SIG-M5 treated with dmso at 0.1 percent for 504 hours (cell line): ENCODE measurements around the gene LSS.

Experiments used
- DNase-seq: peaks from one replicate; lab custom pipeline; 2025; ENCODE audit not compliant: unreplicated experiment; lab: John Stamatoyannopoulos, UW

The LSS gene

GRCh38 chr21:46228345-46229051 lies at the start of gene LSS:
LSS (minus strand) TSS chr21:46228774; CDS start chr21:46228745, 29 bp downstream.
- peak; percentile 96 for DNase-seq

GRCh38 chr21:46274797-46275390 lies 46.3 kb upstream of the LSS start:
- no peak for DNase-seq

GRCh38 chr21:46273341-46273740 lies 44.8 kb upstream of the LSS start:
- DNase-seq, result no peak

GRCh38 chr21:46269466-46269865 lies 40.9 kb upstream of the LSS start:
- no peak for DNase-seq

GRCh38 chr21:46268371-46268770 lies 39.8 kb upstream of the LSS start:
- no peak for DNase-seq

GRCh38 chr21:46266946-46267345 lies 38.4 kb upstream of the LSS start:
- no peak for DNase-seq

- DNase-seq, result no peak
Measured at GRCh38 chr21:46265736-46266525, 37.4 kb upstream of the LSS start.

GRCh38 chr21:46264690-46265144 lies 36.1 kb upstream of the LSS start:
- no peak for DNase-seq

GRCh38 chr21:46264046-46264689 lies 35.6 kb upstream of the LSS start:
- no peak for DNase-seq

- DNase-seq, result no peak
Measured at GRCh38 chr21:46256501-46256994, 28.0 kb upstream of the LSS start.

- no peak for DNase-seq
Measured at GRCh38 chr21:46255758-46256337, 27.3 kb upstream of the LSS start.

- no peak for DNase-seq
Measured at GRCh38 chr21:46255166-46255565, 26.6 kb upstream of the LSS start.

GRCh38 chr21:46254208-46254975 lies 25.8 kb upstream of the LSS start:
- no peak for DNase-seq

- no peak for DNase-seq
Measured at GRCh38 chr21:46253610-46254124, 25.1 kb upstream of the LSS start.

- DNase-seq, result no peak
Measured at GRCh38 chr21:46252840-46253239, 24.3 kb upstream of the LSS start.

- peak; percentile 52 for DNase-seq
Measured at GRCh38 chr21:46250146-46250725, 21.7 kb upstream of the LSS start.

GRCh38 chr21:46248827-46249226 lies 20.3 kb upstream of the LSS start:
- no peak for DNase-seq

GRCh38 chr21:46248422-46248782 lies 19.8 kb upstream of the LSS start:
- DNase-seq, result no peak

GRCh38 chr21:46247699-46248421 lies 19.3 kb upstream of the LSS start:
- DNase-seq, result no peak
